ENCODE measurements around the gene ERMARD.

ERMARD gene

GRCh38 chr6:169825558-169826225, 74.3 kb downstream of the ERMARD start:
- DNase-seq (ENCODE audit: low read depth in 2 of 2), result no peak

DNA sequence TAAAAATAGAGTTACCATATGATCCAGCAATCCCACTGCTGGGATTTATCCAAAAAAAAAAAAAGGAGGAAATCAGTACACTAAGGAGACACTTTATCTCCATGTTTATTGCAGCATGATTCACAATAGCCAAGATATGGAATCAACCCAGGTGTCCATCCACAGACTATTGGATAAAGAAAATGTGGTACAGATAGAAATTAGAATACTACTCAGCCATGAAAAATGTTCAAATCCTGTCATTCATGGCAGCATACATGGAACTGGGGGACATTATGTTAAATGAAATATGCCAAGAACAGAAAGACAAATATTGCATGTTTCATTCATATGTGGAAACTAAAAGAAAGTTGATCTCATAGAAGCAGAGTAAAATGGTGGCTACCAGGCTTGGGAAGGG, 75.3 kb downstream of the ERMARD start:
- DNase-seq (ENCODE audit: low read depth in 2 of 2), result no peak

DNA sequence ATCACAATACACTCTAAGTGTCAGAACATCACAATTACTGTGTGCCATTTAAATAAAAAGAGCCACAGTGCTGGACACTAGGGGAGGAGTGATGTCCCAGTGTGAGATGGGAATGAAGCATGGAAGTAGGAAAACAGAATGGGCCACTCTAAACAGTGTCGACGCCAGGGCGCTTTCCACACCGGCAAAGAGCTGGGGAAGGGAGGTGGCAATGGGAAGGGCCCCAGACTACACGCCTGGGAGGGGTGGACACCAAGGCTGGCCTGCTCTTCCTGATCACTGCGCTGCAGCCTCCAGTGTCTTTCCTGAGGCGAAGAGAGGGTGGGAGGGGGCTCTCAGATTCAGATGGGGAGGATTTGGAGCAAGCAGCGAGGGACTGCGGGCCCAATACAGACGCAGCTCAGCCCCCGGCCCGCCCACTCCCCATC, 75.9 kb downstream of the ERMARD start:
- no peak for DNase-seq (ENCODE audit: low read depth in 2 of 2)

- no peak for DNase-seq (ENCODE audit: low read depth in 2 of 2)
These were observed 76.8 kb downstream of the ERMARD start for GRCh38 chr6:169828176-169828575.

GRCh38 chr6:169829786-169830185, 78.4 kb downstream of the ERMARD start:
- no peak for DNase-seq (ENCODE audit: low read depth in 2 of 2)

GRCh38 chr6:169830876-169831275, 79.5 kb downstream of the ERMARD start:
- DNase-seq (ENCODE audit: low read depth in 2 of 2), result no peak

Measured in stimulated activated CD4-positive, alpha-beta T cell treated with anti-CD3 and anti-CD28 coated beads, Interleukin-4, amount 100 ng/mL, for 48 hours (primary cell).